HEK293 (cell line): Measurements from ENCODE around the gene ATAT1.
A peak's percentile ranks its signal among the peaks of the same experiment; 100 is the strongest.

Source experiments
- CTCF ChIA-PET: fragments of 350-600 bp; formaldehyde crosslinking; extraction: SDS; loops from one replicate; lab custom pipeline; 2021; ENCODE audit warnings: antibody characterized with exemption; lab: Yijun Ruan, JAX
- POLR2A ChIA-PET: fragments of 300-600 bp; formaldehyde crosslinking; extraction: SDS; loops from one replicate; lab custom pipeline; 2020; ENCODE audit warnings: antibody characterized with exemption, inconsistent platforms; lab: Yijun Ruan, JAX
- H3K27ac ChIP-seq: fragments of 200-500 bp; sonication (Bioruptor generic); 2 replicates; pipeline ENCODE4 v1.5.1; 2014; ENCODE audit warnings: low read depth, low read length, control low read depth, inconsistent platforms; ENCODE audit errors: extremely low read depth
- H3K36me3 ChIP-seq, 2 experiments: fragments of 200-500 bp in 1 of 2; sonication (Bioruptor generic) in 1 of 2; 1 replicate in 1 of 2; 2 replicates in 1 of 2; pipeline ENCODE4 v1.5.1; 2014 to 2017; ENCODE audit warnings: inconsistent platforms in 2 of 2, low read length in 2 of 2; ENCODE audit not compliant: control insufficient read depth in 2 of 2, insufficient read depth in 1 of 2
- H3K4me1 ChIP-seq: fragments of 200-500 bp; sonication (Bioruptor generic); 2 replicates; pipeline ENCODE4 v1.5.1; 2014; ENCODE audit warnings: mild to moderate bottlenecking, low read length, inconsistent platforms; ENCODE audit not compliant: control insufficient read depth, insufficient read depth
- H3K4me3 ChIP-seq: 2 replicates; pipeline ENCODE4 v1.5.1; 2011; ENCODE audit warnings: low read depth, mild to moderate bottlenecking, control low read depth, low read length, moderate library complexity
- H3K9me3 ChIP-seq: fragments of 200-500 bp; sonication (Bioruptor generic); 2 replicates; pipeline ENCODE4 v1.5.1; 2014; ENCODE audit warnings: low read depth, low read length, inconsistent platforms; ENCODE audit not compliant: control insufficient read depth, insufficient read depth
- KLF7 ChIP-seq: fragments of 450-650 bp; formaldehyde crosslinking; IDR thresholded peaks from 2 replicates; pipeline ENCODE4 v1.5.1; 2016; ENCODE audit warnings: missing biosample characterization, missing genetic modification characterization, borderline replicate concordance
- SCRT2 ChIP-seq: fragments of 450-650 bp; formaldehyde crosslinking; IDR thresholded peaks from 2 replicates; pipeline ENCODE4 v1.5.1; 2016; ENCODE audit warnings: missing biosample characterization, missing genetic modification characterization
- SP7 ChIP-seq: fragments of 450-650 bp; formaldehyde crosslinking; IDR thresholded peaks from 2 replicates; pipeline ENCODE4 v1.5.1; 2016; ENCODE audit warnings: missing biosample characterization, missing genetic modification characterization
- ZNF341 ChIP-seq: fragments of 450-650 bp; formaldehyde crosslinking; IDR thresholded peaks from 2 replicates; pipeline ENCODE4; 2016; ENCODE audit warnings: low read depth, missing biosample characterization, missing genetic modification characterization
- ZNF548 ChIP-seq: fragments of 450-650 bp; formaldehyde crosslinking; IDR thresholded peaks from 2 replicates; pipeline ENCODE4 v1.5.1; 2016; ENCODE audit warnings: missing biosample characterization, missing genetic modification characterization
- ZNF555 ChIP-seq: fragments of 450-650 bp; formaldehyde crosslinking; conservative IDR thresholded peaks from 2 replicates; pipeline ENCODE4 v1.5.1; 2017; ENCODE audit warnings: missing biosample characterization, mild to moderate bottlenecking, missing genetic modification characterization, inconsistent platforms
- ZNF600 ChIP-seq: fragments of 450-650 bp; formaldehyde crosslinking; IDR thresholded peaks from 2 replicates; pipeline ENCODE4 v1.5.1; 2016; ENCODE audit warnings: missing biosample characterization, missing genetic modification characterization
- ZNF629 ChIP-seq: fragments of 450-650 bp; formaldehyde crosslinking; IDR thresholded peaks from 2 replicates; pipeline ENCODE4 v1.5.1; 2017; ENCODE audit warnings: missing biosample characterization, missing genetic modification characterization
- ZNF654 ChIP-seq: fragments of 450-650 bp; formaldehyde crosslinking; IDR thresholded peaks from 2 replicates; pipeline ENCODE4 v1.5.1; 2016; ENCODE audit warnings: low read depth, missing biosample characterization, missing genetic modification characterization
- ZNF664 ChIP-seq: fragments of 450-650 bp; formaldehyde crosslinking; IDR thresholded peaks from 2 replicates; pipeline ENCODE4 v1.5.1; 2016; ENCODE audit warnings: missing biosample characterization, missing genetic modification characterization
- ZNF677 ChIP-seq: fragments of 450-650 bp; IDR thresholded peaks from 2 replicates; pipeline ENCODE4 v1.5.0; 2018; ENCODE audit warnings: missing biosample characterization, mild to moderate bottlenecking, missing genetic modification characterization, moderate library complexity
- ZNF768 ChIP-seq: fragments of 450-650 bp; formaldehyde crosslinking; IDR thresholded peaks from 2 replicates; pipeline ENCODE4 v1.5.1; 2018; ENCODE audit warnings: missing biosample characterization, mild to moderate bottlenecking, missing genetic modification characterization
- ZNF777 ChIP-seq: fragments of 450-650 bp; formaldehyde crosslinking; IDR thresholded peaks from 2 replicates; pipeline ENCODE4 v1.5.1; 2017; ENCODE audit warnings: missing biosample characterization, missing genetic modification characterization, borderline replicate concordance
- TF ChIP-seq, protein P1 (sequence below): fragments of 450-650 bp; formaldehyde crosslinking; IDR thresholded peaks from 2 replicates; pipeline ENCODE4 v1.5.1; 2016; ENCODE audit warnings: missing biosample characterization, missing genetic modification characterization
- TF ChIP-seq, protein P2 (sequence below): fragments of 450-650 bp; formaldehyde crosslinking; IDR thresholded peaks from 2 replicates; pipeline ENCODE4 v1.5.1; 2016; ENCODE audit warnings: missing biosample characterization, missing genetic modification characterization

Gene ATAT1

DNA sequence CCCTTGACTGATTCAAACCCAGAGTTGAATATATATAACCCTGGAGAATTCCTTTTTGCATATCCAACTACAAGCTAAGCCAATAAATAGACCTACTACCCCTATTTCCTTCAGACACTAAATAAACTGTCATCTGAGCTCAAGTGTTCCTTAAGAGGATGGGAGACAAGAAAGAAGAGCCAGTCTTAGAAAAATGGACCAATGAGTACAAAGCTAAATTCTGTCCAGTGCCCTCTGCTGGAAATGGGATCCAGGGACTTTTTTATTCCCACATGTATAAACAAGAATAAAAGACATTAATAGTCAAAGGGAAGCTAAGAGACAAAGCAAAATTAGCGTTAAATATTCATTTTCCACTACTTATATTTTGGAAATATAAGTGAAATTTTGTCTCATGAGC is 14.5 kb upstream of the ATAT1 start:
- TF ChIP-seq ZNF555 (tag by site-specific recombination) (no peak), ZNF341 (peak; percentile 58)
- peaks cover 22 to 57% of the 10 kb centered on the region in 2 experiments for H3K36me3 ChIP-seq

DNA sequence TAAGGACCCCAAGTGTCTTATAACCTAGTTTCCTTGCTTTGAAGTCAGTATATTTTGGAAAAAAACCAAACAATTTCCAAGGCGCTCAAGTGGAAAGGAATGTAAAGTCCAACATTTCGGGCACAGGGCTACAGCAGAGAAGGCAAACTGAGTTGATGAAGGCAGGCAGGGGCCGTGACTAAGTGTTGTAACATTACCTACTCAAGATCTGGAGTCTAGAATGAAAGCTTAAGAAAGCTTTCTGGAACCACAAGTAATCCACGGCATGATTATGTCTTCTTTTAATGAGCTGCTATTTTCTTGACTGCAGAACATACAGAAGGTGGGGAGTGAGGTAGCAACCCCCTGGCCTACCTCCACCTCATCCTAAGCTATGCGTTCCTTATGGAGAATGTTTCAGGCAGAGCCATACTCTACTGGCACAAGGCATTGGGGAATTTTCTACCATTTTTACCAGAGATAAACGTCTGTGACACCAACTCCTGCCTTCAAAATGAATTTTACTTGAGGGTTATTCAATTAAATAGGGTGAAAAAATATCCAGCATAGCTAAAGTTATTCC is 13.9 kb upstream of the ATAT1 start:
- Histone ChIP-seq H3K4me3 (no peak overlapping the region), H3K27ac (peak overlapping the region; percentile 8; the same call in 1 of the 2 replicates), H3K36me3 (peaks cover 17 to 51% of the 10 kb centered on the region in 2 experiments), H3K9me3 (no peaks in the 10 kb centered on the region), H3K4me1 (peaks cover 18% of the 10 kb centered on the region)
- peak; percentile 83 for TF ChIP-seq ZNF664 (tag by site-specific recombination)
- TF ChIP-seq ZNF654 (tag by site-specific recombination): no peak
- no peak for TF ChIP-seq ZNF777 (tag by site-specific recombination)
- TF ChIP-seq, protein P1, sequence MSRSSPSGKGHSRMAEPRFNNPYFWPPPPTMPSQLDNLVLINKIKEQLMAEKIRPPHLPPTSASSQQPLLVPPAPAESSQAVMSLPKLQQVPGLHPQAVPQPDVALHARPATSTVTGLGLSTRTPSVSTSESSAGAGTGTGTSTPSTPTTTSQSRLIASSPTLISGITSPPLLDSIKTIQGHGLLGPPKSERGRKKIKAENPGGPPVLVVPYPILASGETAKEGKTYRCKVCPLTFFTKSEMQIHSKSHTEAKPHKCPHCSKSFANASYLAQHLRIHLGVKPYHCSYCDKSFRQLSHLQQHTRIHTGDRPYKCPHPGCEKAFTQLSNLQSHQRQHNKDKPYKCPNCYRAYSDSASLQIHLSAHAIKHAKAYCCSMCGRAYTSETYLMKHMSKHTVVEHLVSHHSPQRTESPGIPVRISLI (tag by site-specific recombination): no peak
- TF ChIP-seq ZNF677: no peak
- no peak for TF ChIP-seq KLF7 (tag by site-specific recombination)
- peak; percentile 37; the same call in 1 of the 2 replicates for TF ChIP-seq ZNF600 (tag by site-specific recombination)
- TF ChIP-seq ZNF768 (tag by site-specific recombination): no peak
- TF ChIP-seq SCRT2 (tag by site-specific recombination): no peak
- no peak for TF ChIP-seq SP7
- ChIA-PET CTCF (interaction anchor here (0.6 to 3.2 kb wide), 20 partner anchors 9 to 475 kb away, joined by 3 to 29 read pairs (median 4); partner anchors contain the start of gene DHX16), POLR2A (interaction anchor here (0.5 to 4.8 kb wide), 26 partner anchors 11 to 295 kb away, joined by 3 to 197 read pairs (median 6); partner anchors contain the start of genes ABCF1, ATAT1, DHX16 and FLOT1)

More for the DNA sequence above, 14.5 kb upstream of the ATAT1 start:
- peaks cover 18% of the 10 kb centered on the region for H3K4me1 ChIP-seq
- ChIA-PET POLR2A (interaction anchor here (0.5 to 4.8 kb wide), 24 partner anchors 12 to 235 kb away, joined by 3 to 197 read pairs (median 6); partner anchors contain the start of genes ABCF1, ATAT1, DHX16 and FLOT1), CTCF (interaction anchor here (0.5 to 3.2 kb wide), 18 partner anchors 12 to 475 kb away, joined by 3 to 29 read pairs (median 4); partner anchors contain the start of gene C6orf136)
- H3K4me3 ChIP-seq: no peak overlapping the region
- no peaks in the 10 kb centered on the region for H3K9me3 ChIP-seq
- no peak overlapping the region for H3K27ac ChIP-seq

DNA sequence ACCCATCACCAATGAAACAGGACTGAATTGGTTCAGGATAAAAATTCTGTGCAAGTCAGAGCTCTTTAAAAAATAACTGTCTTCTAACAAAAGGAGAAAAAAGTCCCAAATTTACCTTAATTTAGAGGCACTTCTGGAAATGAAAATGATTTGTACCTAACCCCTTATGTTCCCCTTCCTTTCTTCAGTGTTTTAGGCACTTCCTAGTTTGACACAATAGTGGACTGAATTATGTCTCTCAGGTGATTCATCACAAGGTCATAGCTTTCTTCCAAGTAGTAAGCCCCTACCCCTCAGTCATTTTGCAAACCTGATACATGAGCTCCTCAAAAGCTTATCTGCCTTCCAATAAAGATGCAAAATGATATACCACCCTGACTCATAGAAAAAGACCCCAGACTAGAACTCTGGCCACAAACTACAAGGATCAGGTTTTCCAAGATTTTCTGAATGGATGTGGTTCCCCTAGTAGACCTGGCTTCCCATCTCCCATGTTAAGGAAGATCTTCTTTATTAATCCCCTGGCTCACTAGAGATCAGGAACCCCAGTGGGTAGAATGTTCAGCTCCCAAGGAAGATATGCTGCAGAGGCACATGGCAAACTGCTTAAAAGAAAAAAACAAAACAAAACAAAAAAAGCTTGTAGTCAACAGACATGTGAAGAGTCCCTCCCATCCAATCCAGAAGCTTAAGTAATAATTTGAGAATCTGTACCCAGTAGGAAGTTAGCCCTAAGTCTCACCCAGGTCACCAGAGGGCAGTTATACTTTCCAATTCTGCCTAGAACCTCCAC is 13.2 kb upstream of the ATAT1 start:
- ChIA-PET POLR2A (interaction anchor here (0.6 to 4.8 kb wide), 29 partner anchors 9 to 294 kb away, joined by 3 to 197 read pairs (median 6); partner anchors contain the start of genes ABCF1, ATAT1, DHX16 and FLOT1), CTCF (interaction anchor here (0.6 to 3.2 kb wide), 16 partner anchors 9 to 474 kb away, joined by 3 to 29 read pairs (median 4); partner anchors contain the start of gene DHX16)
- Histone ChIP-seq H3K36me3 (peaks cover 10 to 44% of the 10 kb centered on the region in 2 experiments), H3K27ac (peak overlapping the region; percentile 8; the same call in 1 of the 2 replicates), H3K9me3 (no peaks in the 10 kb centered on the region), H3K4me3 (no peak overlapping the region), H3K4me1 (peaks cover 18% of the 10 kb centered on the region)
- TF ChIP-seq, protein P2, sequence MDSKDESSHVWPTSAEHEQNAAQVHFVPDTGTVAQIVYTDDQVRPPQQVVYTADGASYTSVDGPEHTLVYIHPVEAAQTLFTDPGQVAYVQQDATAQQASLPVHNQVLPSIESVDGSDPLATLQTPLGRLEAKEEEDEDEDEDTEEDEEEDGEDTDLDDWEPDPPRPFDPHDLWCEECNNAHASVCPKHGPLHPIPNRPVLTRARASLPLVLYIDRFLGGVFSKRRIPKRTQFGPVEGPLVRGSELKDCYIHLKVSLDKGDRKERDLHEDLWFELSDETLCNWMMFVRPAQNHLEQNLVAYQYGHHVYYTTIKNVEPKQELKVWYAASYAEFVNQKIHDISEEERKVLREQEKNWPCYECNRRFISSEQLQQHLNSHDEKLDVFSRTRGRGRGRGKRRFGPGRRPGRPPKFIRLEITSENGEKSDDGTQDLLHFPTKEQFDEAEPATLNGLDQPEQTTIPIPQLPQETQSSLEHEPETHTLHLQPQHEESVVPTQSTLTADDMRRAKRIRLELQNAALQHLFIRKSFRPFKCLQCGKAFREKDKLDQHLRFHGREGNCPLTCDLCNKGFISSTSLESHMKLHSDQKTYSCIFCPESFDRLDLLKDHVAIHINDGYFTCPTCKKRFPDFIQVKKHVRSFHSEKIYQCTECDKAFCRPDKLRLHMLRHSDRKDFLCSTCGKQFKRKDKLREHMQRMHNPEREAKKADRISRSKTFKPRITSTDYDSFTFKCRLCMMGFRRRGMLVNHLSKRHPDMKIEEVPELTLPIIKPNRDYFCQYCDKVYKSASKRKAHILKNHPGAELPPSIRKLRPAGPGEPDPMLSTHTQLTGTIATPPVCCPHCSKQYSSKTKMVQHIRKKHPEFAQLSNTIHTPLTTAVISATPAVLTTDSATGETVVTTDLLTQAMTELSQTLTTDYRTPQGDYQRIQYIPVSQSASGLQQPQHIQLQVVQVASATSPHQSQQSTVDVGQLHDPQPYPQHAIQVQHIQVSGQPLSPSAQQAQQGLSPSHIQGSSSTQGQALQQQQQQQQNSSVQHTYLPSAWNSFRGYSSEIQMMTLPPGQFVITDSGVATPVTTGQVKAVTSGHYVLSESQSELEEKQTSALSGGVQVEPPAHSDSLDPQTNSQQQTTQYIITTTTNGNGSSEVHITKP (tag by site-specific recombination): 0 out of 2 replicates have a peak, but pooled peaks have one; percentile 11
- TF ChIP-seq ZNF548 (tag by site-specific recombination) (no peak), ZNF629 (tag by site-specific recombination) (0 out of 2 replicates have a peak, but pooled peaks have one; percentile 9)
